ENCODE results near the gene GMEB2.
A peak's percentile ranks its signal among the peaks of the same experiment; 100 is the strongest.
"Not testable (repeated sequence)": the region's sequence is repeated elsewhere in the genome, so short reads cannot be mapped to it uniquely, and the experiment has no call there.

Gene GMEB2

GRCh38 chr20:63640086-63640485, 13.2 kb upstream of the GMEB2 start:
- no peak for DNase-seq (ENCODE audit: low read depth, low spot score)

GRCh38 chr20:63639093-63639975, 12.4 kb upstream of the GMEB2 start:
- no peak for DNase-seq (ENCODE audit: low read depth, low spot score)

- DNase-seq (ENCODE audit: low read depth, low spot score), result no peak
Observed at GRCh38 chr20:63636752-63637628, 10.1 kb upstream of the GMEB2 start.

GRCh38 chr20:63635431-63636141, 8.7 kb upstream of the GMEB2 start:
- no peak for DNase-seq (ENCODE audit: low read depth, low spot score)

GRCh38 chr20:63633732-63634131, 6.8 kb upstream of the GMEB2 start:
- DNase-seq (ENCODE audit: low read depth, low spot score), result no peak

- DNase-seq (ENCODE audit: low read depth, low spot score), result not testable (repeated sequence)
Observed at GRCh38 chr20:63631426-63631825, 4.5 kb upstream of the GMEB2 start.

GRCh38 chr20:63630956-63631355, 4.1 kb upstream of the GMEB2 start:
- DNase-seq (ENCODE audit: low read depth, low spot score), result not testable (repeated sequence)

GRCh38 chr20:63628246-63628975, 1.5 kb upstream of the GMEB2 start:
- DNase-seq (ENCODE audit: low read depth, low spot score), result peak; percentile 26

GRCh38 chr20:63627751-63628245, 897 bp upstream of the GMEB2 start:
- DNase-seq (ENCODE audit: low read depth, low spot score), result no peak

- DNase-seq (ENCODE audit: low read depth, low spot score), result peak; percentile 86
Observed at GRCh38 chr20:63627129-63627750, 339 bp upstream of the GMEB2 start.

GRCh38 chr20:63625771-63626423, 1.0 kb downstream of the GMEB2 start:
- DNase-seq (ENCODE audit: low read depth, low spot score), result no peak

- DNase-seq (ENCODE audit: low read depth, low spot score), result peak; percentile 23
Observed at GRCh38 chr20:63624486-63624885, 2.4 kb downstream of the GMEB2 start.

- no peak for DNase-seq (ENCODE audit: low read depth, low spot score)
Observed at GRCh38 chr20:63622732-63623131, 4.2 kb downstream of the GMEB2 start.

- DNase-seq (ENCODE audit: low read depth, low spot score), result no peak
Observed at GRCh38 chr20:63622096-63622495, 4.8 kb downstream of the GMEB2 start.

- DNase-seq (ENCODE audit: low read depth, low spot score), result no peak
Observed at GRCh38 chr20:63620991-63621390, 5.9 kb downstream of the GMEB2 start.

- DNase-seq (ENCODE audit: low read depth, low spot score), result no peak
Observed at GRCh38 chr20:63619505-63619904, 7.4 kb downstream of the GMEB2 start.

- no peak for DNase-seq (ENCODE audit: low read depth, low spot score)
Observed at GRCh38 chr20:63619086-63619485, 7.8 kb downstream of the GMEB2 start.

GRCh38 chr20:63618291-63618980, 8.5 kb downstream of the GMEB2 start:
- no peak for DNase-seq (ENCODE audit: low read depth, low spot score)

GRCh38 chr20:63617876-63618265, 9.0 kb downstream of the GMEB2 start:
- DNase-seq (ENCODE audit: low read depth, low spot score), result no peak

Data from smooth muscle cell of the brain vasculature (primary cell).